ENCODE data around the gene RPS6KB2. TPM values are rescaled to one million over a fixed set of nuclear protein-coding genes. Genes with fewer than 3 reads are reported as not detected.

The RPS6KB2 gene
- total RNA-seq, 2 donors from 2014 or later = 54.5 to 72.9 TPM

DNA sequence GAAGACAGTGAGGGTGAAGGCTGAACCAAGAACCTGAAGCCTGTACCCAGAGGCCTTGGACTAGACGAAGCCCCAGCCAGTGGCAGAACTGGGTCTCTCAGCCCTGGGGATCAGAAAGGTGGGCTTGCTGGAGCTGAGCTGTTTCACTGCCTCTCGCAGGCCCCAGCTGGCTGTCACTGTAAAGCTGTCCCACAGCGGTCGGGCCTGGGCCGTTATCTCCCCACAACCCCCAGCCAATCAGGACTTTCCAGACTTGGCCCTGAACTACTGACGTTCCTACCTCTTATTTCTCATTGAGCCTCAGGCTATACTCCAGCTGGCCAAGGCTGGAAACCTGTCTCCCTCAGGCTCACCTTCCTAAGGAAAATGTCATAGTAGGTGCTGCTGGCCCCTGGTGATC, 30.8 kb upstream of the RPS6KB2 start:
- Histone ChIP-seq H3K9me3 (no peaks in the 10 kb centered on the region), H3K27me3 (replicated peaks; ENCODE audit: insufficient read depth) (no peaks in the 10 kb centered on the region), H3K4me3 (no peak overlapping the region), H3K27ac (no peak overlapping the region), H3K36me3 (peaks cover 6 to 13% of the 10 kb centered on the region in 2 donors), H3K4me1 (replicated peaks) (peaks cover 18% of the 10 kb centered on the region)
- intact Hi-C loops (cut with DNase I) = no loop called here
- TF ChIP-seq POLR2AphosphoS5 (IDR thresholded peaks at IDR 0.05) (no peak), POLR2A (IDR thresholded peaks at IDR 0.05) (no peak)
- TF ChIP-seq, protein P1, sequence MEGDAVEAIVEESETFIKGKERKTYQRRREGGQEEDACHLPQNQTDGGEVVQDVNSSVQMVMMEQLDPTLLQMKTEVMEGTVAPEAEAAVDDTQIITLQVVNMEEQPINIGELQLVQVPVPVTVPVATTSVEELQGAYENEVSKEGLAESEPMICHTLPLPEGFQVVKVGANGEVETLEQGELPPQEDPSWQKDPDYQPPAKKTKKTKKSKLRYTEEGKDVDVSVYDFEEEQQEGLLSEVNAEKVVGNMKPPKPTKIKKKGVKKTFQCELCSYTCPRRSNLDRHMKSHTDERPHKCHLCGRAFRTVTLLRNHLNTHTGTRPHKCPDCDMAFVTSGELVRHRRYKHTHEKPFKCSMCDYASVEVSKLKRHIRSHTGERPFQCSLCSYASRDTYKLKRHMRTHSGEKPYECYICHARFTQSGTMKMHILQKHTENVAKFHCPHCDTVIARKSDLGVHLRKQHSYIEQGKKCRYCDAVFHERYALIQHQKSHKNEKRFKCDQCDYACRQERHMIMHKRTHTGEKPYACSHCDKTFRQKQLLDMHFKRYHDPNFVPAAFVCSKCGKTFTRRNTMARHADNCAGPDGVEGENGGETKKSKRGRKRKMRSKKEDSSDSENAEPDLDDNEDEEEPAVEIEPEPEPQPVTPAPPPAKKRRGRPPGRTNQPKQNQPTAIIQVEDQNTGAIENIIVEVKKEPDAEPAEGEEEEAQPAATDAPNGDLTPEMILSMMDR (IDR thresholded peaks at IDR 0.05) = no peak
- DNase-seq (ENCODE audit: low spot score) = no peak
- WGBS = 50% methylated on average over 6 of the region's 6 CpGs

- 78% methylated on average over 23 of the region's 24 CpGs for WGBS
- Histone ChIP-seq H3K9me3 (no peaks in the 10 kb centered on the region), H3K36me3 (peaks cover 6 to 13% of the 10 kb centered on the region in 2 donors), H3K4me1 (replicated peaks) (peaks cover 15% of the 10 kb centered on the region), H3K4me3 (no peak overlapping the region), H3K27me3 (replicated peaks; ENCODE audit: insufficient read depth) (no peaks in the 10 kb centered on the region), H3K27ac (no peak overlapping the region)
- no peak for TF ChIP-seq POLR2AphosphoS5 (IDR thresholded peaks at IDR 0.05)
- TF ChIP-seq, protein P1 (IDR thresholded peaks at IDR 0.05) = no peak
- no peak for TF ChIP-seq POLR2A (IDR thresholded peaks at IDR 0.05)
- no peak for DNase-seq (ENCODE audit: low spot score)
- intact Hi-C loops (cut with DNase I) = no loop called here
Measured at GRCh38 chr11:67397986-67398660, 30.2 kb upstream of the RPS6KB2 start.

DNA sequence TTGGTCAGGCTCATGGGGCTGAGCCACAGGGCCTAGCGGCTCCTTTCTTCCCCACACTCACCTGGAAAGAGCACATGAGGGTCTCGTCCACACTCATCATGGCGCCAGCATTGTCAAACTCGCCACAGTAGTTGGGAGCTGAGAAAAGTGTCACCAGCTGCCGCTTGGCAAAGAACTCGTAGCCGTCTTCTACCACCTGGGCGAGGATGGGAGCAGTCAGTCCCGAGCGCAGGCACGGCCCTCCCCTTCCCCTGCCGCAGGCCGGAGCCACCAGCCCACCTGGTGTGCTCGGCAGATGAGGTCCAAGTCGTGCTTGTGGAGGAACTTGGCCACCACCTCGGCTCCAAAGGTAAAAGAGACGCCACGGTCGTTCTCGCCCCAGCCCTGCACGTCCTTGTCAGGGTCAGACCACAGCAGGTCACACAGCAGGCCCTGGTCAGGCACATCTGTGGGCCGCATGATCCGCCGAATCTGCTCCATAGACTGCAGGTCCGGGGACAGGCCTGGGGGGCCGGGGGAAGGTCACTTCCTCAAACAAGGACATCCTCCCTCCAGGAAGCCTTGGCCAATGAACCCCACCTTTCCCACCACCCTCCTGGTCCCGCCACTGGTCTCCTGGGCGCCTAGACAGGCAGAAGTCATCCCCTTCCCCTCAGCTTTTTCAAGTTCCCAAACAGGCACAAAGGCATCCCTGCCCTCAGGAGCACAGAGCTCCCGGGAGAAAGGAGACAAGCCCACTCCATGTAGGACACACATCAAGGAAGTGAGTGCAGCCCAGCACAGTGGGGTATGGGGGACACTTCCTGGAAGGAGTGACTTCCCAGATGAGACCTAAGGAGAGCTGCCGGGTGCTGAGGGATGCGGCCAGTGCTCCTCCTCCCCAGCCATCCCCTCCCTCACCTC, 29.4 kb upstream of the RPS6KB2 start:
- Histone ChIP-seq H3K27ac (no peak overlapping the region), H3K9me3 (no peaks in the 10 kb centered on the region), H3K4me1 (replicated peaks) (peaks cover 15% of the 10 kb centered on the region), H3K27me3 (replicated peaks; ENCODE audit: insufficient read depth) (no peaks in the 10 kb centered on the region), H3K4me3 (no peak overlapping the region), H3K36me3 (peaks cover 6 to 13% of the 10 kb centered on the region in 2 donors)
- WGBS = 81% methylated on average over 31 of the region's 31 CpGs
- DNase-seq (ENCODE audit: low spot score) = no peak
- TF ChIP-seq, protein P1 (IDR thresholded peaks at IDR 0.05) = no peak
- TF ChIP-seq POLR2A (IDR thresholded peaks at IDR 0.05) (no peak), POLR2AphosphoS5 (IDR thresholded peaks at IDR 0.05) (no peak)
- intact Hi-C loops (cut with DNase I) = no loop called here

DNA sequence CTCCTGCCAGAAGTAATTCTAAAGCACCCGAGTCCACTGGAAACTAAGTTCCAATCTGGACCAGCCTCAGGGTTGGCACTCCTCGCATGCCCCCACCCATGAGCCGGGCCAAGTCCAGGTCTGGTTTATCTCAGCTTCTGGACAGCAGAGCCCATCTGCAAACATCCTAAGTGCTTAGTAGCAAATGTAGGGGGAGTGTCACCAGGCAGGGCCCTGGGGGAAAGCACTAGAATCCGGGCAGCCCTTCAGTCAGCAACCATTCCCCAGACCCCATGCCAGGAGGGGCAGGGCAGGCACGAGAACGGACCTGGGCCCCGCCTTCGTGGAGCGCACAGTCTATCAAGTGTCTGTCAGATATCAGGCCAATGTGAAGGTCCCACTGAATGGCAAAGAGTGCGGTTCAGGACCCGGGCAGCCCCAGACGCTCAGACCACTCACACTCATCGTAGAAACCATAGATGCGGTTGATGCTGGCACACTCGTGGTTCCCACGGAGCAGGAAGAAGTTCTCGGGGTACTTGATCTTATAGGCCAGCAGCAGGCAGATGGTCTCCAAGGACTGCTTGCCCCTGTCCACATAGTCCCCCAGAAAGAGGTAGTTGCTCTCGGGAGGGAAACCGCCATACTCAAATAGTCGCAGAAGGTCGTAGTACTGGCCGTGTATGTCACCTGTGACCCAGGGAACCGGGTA, 27.9 kb upstream of the RPS6KB2 start:
- intact Hi-C loops (cut with DNase I) = loop anchor here (5.0 kb wide), 2 partner anchors 67 to 107 kb away; partner anchors contain the start of genes CDK2AP2, PITPNM1 and TMEM134
- Histone ChIP-seq H3K36me3 (peaks cover 6 to 13% of the 10 kb centered on the region in 2 donors), H3K9me3 (no peaks in the 10 kb centered on the region), H3K27me3 (replicated peaks; ENCODE audit: insufficient read depth) (no peaks in the 10 kb centered on the region), H3K4me3 (peak overlapping the region; percentile 67 to 94), H3K4me1 (replicated peaks) (peaks cover 15% of the 10 kb centered on the region), H3K27ac (peak overlapping the region; percentile 86 to 96)
- TF ChIP-seq POLR2A (IDR thresholded peaks at IDR 0.05) = no peak
- no peak for DNase-seq (ENCODE audit: low spot score)
- whole genome bisulfite sequencing = 32% methylated on average over 23 of the region's 23 CpGs

Data from prostate gland (tissue), 2 donors.